Sigmoid colon (tissue), 7 donors: Measurements from ENCODE around the gene RNASEH2C. TPM values are rescaled to one million over a fixed set of nuclear protein-coding genes. Genes with fewer than 3 reads are reported as not detected.

Experiments used
- DNase-seq: peaks from one replicate; pipeline ENCODE4 v3.0.0-alpha.2; 2019
- H3K27ac ChIP-seq, 4 donors: fragments of 200-600 bp; sonication (generic); one replicate each; pipeline ENCODE4 v1.5.1; 2016 to 2019; ENCODE audit warnings: mild to moderate bottlenecking in 1 of 4
- H3K27me3 ChIP-seq, 3 donors: fragments of 200-600 bp; sonication (generic); one replicate each; pipeline ENCODE4 v1.5.1; 2019; ENCODE audit warnings: mild to moderate bottlenecking in 1 of 3
- H3K36me3 ChIP-seq, 4 donors: fragments of 200-600 bp; sonication (generic); one replicate each; pipeline ENCODE4 v1.5.1; 2016 to 2019
- H3K4me1 ChIP-seq, 4 donors: fragments of 200-600 bp; sonication (generic); one replicate each; pipeline ENCODE4 v1.5.1; 2017 to 2019
- H3K4me3 ChIP-seq, 4 donors: fragments of 200-600 bp; sonication (generic); one replicate each; pipeline ENCODE4 v1.5.1; 2017 to 2019; ENCODE audit warnings: mild to moderate bottlenecking in 2 of 4, moderate library complexity in 1 of 4
- H3K9me3 ChIP-seq, 4 donors: fragments of 200-600 bp in 3 of 4; sonication (generic) in 3 of 4; one replicate each; pipeline versions ENCODE4 v1.5.1 to v1.6.1; 2013 to 2019
- EP300 ChIP-seq, 4 donors: sonication (generic); formaldehyde crosslinking; IDR thresholded peaks; one replicate each; pipeline ENCODE4 v1.6.1; 2017; ENCODE audit warnings: antibody characterized with exemption in 4 of 4
- POLR2A ChIP-seq, 2 donors: fragments of 450-650 bp; IDR thresholded peaks; one replicate each; pipeline ENCODE4 v1.6.1; 2016; ENCODE audit warnings: antibody characterized with exemption in 2 of 2, mild to moderate bottlenecking in 2 of 2, moderate library complexity in 2 of 2
- POLR2AphosphoS5 ChIP-seq, 4 donors: sonication (generic); formaldehyde crosslinking; IDR thresholded peaks; one replicate each; pipeline ENCODE4 v1.6.1; 2017; ENCODE audit warnings: antibody characterized with exemption in 4 of 4
- WGBS, 2 donors: extraction: QIAGEN DNeasy Blood & Tissue Kit; methylation state at CpG; one replicate each; pipeline ENCODE4 v1.1.7; 2013; 5-methylcytosine and 5-hydroxymethylcytosine counted together
- intact Hi-C: fragments of 100-400 bp; cut with DNase I; formaldehyde crosslinking; loops from one replicate; pipeline ENCODE4 v1.15.1; 2023
- polyA plus RNA-seq, 3 donors: library from polyadenylated mRNA; stranded (reverse); fragments of 200-250 nt; gene quantifications; one replicate each; pipeline ENCODE4 v1.2.3, GENCODE V29; 2013
- total RNA-seq, 4 donors: library from RNA; depleted of rRNA; stranded (reverse); fragments of >200 nt; gene quantifications; one replicate each; pipeline ENCODE4 v1.1.0, GENCODE V29; 2016
- TF ChIP-seq, protein P1 (sequence below), 4 experiments: fragments of 450-650 bp in 3 of 4; fragments of 200-600 bp in 1 of 4; IDR thresholded peaks; one replicate each; pipeline ENCODE4 v1.5.1; 2016 to 2019; ENCODE audit warnings: antibody characterized with exemption in 4 of 4, mild to moderate bottlenecking in 3 of 4, moderate library complexity in 2 of 4
- donor health status: healthy with polysubstance abuse.
- donor health status: Bipolar disorder and iron deficiency.
- donor health status: healthy.

RNASEH2C gene
- total and polyA plus RNA-seq, 7 donors, result 45.6 to 168 (median 120) TPM

DNA sequence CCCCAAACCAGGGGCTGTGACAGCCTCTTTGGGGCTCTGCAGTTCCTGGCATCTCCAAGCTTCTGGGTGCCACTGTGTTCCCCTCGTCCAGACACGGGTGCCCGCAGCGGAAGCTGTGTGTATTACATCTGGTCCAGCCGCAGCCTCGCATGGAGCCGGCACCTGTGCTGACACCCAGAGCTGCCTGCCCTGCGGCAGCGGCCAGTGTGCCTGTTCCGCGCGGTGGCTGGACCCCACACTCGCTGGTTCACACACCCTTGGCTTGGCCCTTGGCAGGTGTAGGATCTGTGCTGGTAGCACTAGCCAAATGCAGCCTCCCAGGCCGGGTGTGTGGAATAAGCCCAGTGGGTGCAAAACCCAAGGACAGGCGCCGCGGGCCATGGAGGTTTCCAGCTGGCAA, 24.5 kb upstream of the RNASEH2C start:
- Histone ChIP-seq H3K9me3 (no peaks in the 10 kb centered on the region), H3K4me3 (no peak overlapping the region)
- intact Hi-C loops, result no loop called here

DNA sequence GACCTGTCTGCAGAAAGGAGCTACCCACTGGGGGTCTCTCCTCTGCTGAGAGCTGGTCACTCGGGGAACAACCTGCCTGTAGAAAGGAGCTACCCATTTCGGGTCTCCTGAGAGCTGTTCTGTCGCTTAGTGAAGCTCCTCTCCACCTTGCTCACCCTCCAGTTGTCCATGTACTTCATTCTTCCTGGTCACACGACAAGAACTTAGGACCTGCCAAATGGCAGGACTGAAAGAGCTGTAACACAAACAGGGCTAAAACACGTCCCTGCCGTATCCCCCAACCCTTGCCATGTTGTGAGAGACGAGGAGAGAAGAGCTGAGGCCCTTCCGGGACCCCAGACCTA, 24.1 kb upstream of the RNASEH2C start:
- 78 to 87% methylated on average over 8 of the region's 8 CpGs for WGBS, 2 donors

More for the DNA sequence above, 24.5 kb upstream of the RNASEH2C start:
- WGBS, 2 donors, result 94 to 95% methylated on average over 17 of the region's 17 CpGs
- no peaks in the 10 kb centered on the region for H3K4me1 ChIP-seq
- H3K36me3 ChIP-seq, result no peaks in the 10 kb centered on the region
- TF ChIP-seq POLR2AphosphoS5 (IDR thresholded peaks at IDR 0.05) (no peak), EP300 (IDR thresholded peaks at IDR 0.05) (no peak), POLR2A (IDR thresholded peaks at IDR 0.05) (no peak)
- TF ChIP-seq, protein P1, sequence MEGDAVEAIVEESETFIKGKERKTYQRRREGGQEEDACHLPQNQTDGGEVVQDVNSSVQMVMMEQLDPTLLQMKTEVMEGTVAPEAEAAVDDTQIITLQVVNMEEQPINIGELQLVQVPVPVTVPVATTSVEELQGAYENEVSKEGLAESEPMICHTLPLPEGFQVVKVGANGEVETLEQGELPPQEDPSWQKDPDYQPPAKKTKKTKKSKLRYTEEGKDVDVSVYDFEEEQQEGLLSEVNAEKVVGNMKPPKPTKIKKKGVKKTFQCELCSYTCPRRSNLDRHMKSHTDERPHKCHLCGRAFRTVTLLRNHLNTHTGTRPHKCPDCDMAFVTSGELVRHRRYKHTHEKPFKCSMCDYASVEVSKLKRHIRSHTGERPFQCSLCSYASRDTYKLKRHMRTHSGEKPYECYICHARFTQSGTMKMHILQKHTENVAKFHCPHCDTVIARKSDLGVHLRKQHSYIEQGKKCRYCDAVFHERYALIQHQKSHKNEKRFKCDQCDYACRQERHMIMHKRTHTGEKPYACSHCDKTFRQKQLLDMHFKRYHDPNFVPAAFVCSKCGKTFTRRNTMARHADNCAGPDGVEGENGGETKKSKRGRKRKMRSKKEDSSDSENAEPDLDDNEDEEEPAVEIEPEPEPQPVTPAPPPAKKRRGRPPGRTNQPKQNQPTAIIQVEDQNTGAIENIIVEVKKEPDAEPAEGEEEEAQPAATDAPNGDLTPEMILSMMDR (IDR thresholded peaks at IDR 0.05), result no peak
- DNase-seq, result no peak
- peaks cover 0 to 5% (median 0%) of the 10 kb centered on the region in 3 donors for H3K27me3 ChIP-seq
- no peak overlapping the region for H3K27ac ChIP-seq

DNA sequence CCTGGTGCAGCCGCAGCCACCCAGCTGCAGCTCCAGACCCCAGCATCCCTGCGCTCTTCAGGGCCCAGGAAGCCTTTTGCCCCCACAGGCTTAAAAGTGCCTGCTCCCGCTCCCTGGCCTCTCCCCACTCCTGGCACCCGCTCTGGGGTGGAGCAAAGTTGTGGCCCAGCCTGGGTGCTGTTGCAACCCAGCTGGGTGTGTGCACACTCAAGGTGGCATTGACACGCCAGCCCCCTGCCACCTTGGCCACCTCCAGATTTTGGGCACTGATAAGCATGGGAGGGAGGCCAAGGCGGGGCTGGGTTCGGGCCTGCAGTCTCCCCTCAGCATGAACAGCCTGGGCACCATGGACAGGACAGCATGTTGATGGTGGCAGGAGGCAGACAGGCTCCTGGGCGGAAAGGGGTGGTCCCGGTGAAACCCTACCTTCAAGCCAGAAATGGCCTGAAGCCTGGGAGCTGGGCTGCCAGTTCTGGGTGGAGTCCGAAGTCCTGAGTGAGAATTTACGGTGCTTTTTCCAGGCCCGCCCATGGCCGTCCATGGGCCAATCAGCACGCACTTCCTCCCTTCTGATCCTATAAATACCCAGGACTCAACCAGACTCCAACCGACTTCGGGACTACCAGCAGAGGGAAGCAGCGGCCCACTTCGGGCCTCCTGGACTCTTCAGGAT, 23.6 kb upstream of the RNASEH2C start:
- no peak for DNase-seq
- Histone ChIP-seq H3K27ac (no peak overlapping the region), H3K36me3 (no peaks in the 10 kb centered on the region), H3K27me3 (peaks cover 0 to 5% (median 0%) of the 10 kb centered on the region in 3 donors), H3K4me1 (no peaks in the 10 kb centered on the region), H3K4me3 (no peak overlapping the region), H3K9me3 (no peaks in the 10 kb centered on the region)
- TF ChIP-seq POLR2AphosphoS5 (IDR thresholded peaks at IDR 0.05), result no peak
- TF ChIP-seq, protein P1 (IDR thresholded peaks at IDR 0.05), result peak in 2 of 4 experiments; percentile 12 to 24
- intact Hi-C loops, result no loop called here
- WGBS, 2 donors, result 49 to 78% methylated on average over 18 of the region's 18 CpGs

More for the DNA sequence above, 24.1 kb upstream of the RNASEH2C start:
- intact Hi-C loops, result no loop called here
- Histone ChIP-seq H3K36me3 (no peaks in the 10 kb centered on the region), H3K4me3 (no peak overlapping the region), H3K27me3 (peaks cover 0 to 5% (median 0%) of the 10 kb centered on the region in 3 donors), H3K4me1 (no peaks in the 10 kb centered on the region), H3K27ac (no peak overlapping the region), H3K9me3 (no peaks in the 10 kb centered on the region)
- no peak for DNase-seq
- TF ChIP-seq POLR2A (IDR thresholded peaks at IDR 0.05), result no peak

DNA sequence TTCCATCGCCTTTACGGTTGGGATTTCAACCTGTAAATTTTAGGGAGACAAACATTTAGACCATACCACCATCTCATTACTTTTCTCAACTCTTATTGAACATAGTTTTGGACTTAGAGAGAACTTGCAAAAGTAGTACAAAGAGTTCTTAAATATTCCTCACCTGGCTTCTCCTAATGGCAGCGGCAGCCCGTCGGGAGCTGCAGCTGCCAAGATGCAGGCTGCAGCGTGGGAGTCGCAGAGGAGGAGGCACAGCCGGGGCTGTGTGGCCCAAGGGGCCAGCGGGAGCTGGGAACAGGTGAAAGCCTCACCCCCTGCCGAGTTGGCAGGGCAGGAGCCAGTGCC, 23.1 kb upstream of the RNASEH2C start:
- Histone ChIP-seq H3K27ac (no peak overlapping the region), H3K9me3 (no peaks in the 10 kb centered on the region), H3K4me3 (no peak overlapping the region), H3K4me1 (no peaks in the 10 kb centered on the region), H3K27me3 (peaks cover 0 to 5% (median 0%) of the 10 kb centered on the region in 3 donors), H3K36me3 (no peaks in the 10 kb centered on the region)
- TF ChIP-seq POLR2AphosphoS5 (IDR thresholded peaks at IDR 0.05), result no peak
- TF ChIP-seq, protein P1 (IDR thresholded peaks at IDR 0.05), result no peak
- no peak for TF ChIP-seq POLR2A (IDR thresholded peaks at IDR 0.05)
- no peak for TF ChIP-seq EP300 (IDR thresholded peaks at IDR 0.05)
- no peak for DNase-seq
- 67 to 89% methylated on average over 10 of the region's 10 CpGs for WGBS, 2 donors
- intact Hi-C loops, result no loop called here

DNA sequence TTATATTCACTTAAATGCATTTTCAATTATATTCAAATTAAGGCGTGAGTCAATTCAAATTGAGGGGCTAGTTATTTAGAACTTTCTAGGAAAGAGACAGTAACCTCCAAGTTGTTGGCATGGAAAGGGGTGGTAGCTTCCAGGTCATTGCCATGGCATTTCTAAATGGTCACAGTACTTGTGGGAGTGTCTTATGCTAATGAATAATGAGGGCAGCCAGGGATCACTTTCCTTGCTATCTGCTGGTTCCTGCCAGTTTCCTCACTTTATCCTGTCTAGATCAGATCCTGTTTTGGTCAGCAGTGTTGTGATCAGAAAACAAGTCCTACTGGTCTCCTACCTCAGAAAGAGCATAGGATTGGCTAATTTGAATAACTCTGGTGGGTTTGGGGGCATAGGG, 21.8 kb upstream of the RNASEH2C start:
- H3K9me3 ChIP-seq, result no peaks in the 10 kb centered on the region
- TF ChIP-seq POLR2AphosphoS5 (IDR thresholded peaks at IDR 0.05) (no peak), EP300 (IDR thresholded peaks at IDR 0.05) (no peak), POLR2A (IDR thresholded peaks at IDR 0.05) (no peak)
- TF ChIP-seq, protein P1 (IDR thresholded peaks at IDR 0.05), result no peak
- no peaks in the 10 kb centered on the region for H3K36me3 ChIP-seq
- no peaks in the 10 kb centered on the region for H3K4me1 ChIP-seq
- no peak overlapping the region for H3K4me3 ChIP-seq
- intact Hi-C loops, result no loop called here
- H3K27me3 ChIP-seq, result peaks cover 0 to 5% (median 0%) of the 10 kb centered on the region in 3 donors
- DNase-seq, result no peak
- no peak overlapping the region for H3K27ac ChIP-seq
- WGBS, 2 donors, result 92 to 96% methylated on average over 1 of the region's 1 CpG
